Measurements from ENCODE around the gene GARNL3. TPM values are rescaled to one million over a fixed set of nuclear protein-coding genes. Genes with fewer than 3 reads are reported as not detected.
A peak's percentile ranks its signal among the peaks of the same experiment; 100 is the strongest.

The GARNL3 gene
- total and polyA plus RNA-seq, 2 of the 13 experiments (the other 11 are each of a cell fraction or from before 2014, with no cell fraction given) = 3.9 to 11.0 TPM

DNA sequence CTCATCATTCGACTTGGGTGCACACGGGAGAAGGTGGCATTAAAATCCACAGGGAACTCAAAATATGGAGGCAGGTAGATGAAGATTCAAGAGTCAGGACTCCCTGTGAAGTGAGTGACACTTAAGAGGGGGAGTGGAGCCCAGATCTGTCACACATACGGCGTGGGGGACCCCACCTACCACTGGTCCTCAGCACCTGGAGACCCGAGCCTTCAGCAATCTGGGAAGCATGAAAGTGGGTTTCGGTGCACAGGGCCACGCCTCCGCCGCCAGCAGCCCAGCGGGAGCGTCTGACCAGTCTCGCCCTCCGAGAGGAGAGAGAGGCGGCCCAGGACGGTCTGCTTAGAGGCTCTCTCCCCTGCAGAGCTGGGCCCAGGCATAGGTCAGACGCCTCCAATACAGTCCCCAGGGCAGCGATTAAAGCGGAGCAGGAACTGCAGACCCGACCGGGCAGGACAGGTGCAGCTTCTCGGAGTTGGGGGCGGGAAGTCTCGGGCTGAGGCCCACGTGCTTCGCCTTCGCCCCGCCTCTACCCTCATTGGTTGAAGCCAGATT lies 131.8 kb downstream of the GARNL3 start (continued):
- no peak for TF ChIP-seq LRRFIP1 (CRISPR knock-in tag; conservative IDR thresholded peaks at IDR 0.05)
- TF ChIP-seq ZNF124 (CRISPR knock-in tag; IDR thresholded peaks at IDR 0.05) = no peak
- TF ChIP-seq BHLHE40 (IDR thresholded peaks at IDR 0.05; ENCODE audit: low read length) = peak; percentile 55
- 0 out of 2 replicates have a peak, but pooled peaks have one; percentile 42 for TF ChIP-seq ZNF792 (CRISPR knock-in tag; IDR thresholded peaks at IDR 0.05)
- TF ChIP-seq, protein P1, sequence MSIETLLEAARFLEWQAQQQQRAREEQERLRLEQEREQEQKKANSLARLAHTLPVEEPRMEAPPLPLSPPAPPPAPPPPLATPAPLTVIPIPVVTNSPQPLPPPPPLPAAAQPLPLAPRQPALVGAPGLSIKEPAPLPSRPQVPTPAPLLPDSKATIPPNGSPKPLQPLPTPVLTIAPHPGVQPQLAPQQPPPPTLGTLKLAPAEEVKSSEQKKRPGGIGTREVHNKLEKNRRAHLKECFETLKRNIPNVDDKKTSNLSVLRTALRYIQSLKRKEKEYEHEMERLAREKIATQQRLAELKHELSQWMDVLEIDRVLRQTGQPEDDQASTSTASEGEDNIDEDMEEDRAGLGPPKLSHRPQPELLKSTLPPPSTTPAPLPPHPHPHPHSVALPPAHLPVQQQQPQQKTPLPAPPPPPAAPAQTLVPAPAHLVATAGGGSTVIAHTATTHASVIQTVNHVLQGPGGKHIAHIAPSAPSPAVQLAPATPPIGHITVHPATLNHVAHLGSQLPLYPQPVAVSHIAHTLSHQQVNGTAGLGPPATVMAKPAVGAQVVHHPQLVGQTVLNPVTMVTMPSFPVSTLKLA (IDR thresholded peaks at IDR 0.05) = peak; percentile 81
- TF ChIP-seq ERF (CRISPR knock-in tag; IDR thresholded peaks at IDR 0.05) = 0 out of 2 replicates have a peak, but pooled peaks have one; percentile 15
- 0 out of 2 replicates have a peak, but pooled peaks have one; percentile 67 for TF ChIP-seq AHR (CRISPR knock-in tag; IDR thresholded peaks at IDR 0.05)
- TF ChIP-seq MEIS2 (CRISPR knock-in tag; IDR thresholded peaks at IDR 0.05) = 0 out of 2 replicates have a peak, but pooled peaks have one; percentile 20
- TF ChIP-seq SOX5 (CRISPR knock-in tag; IDR thresholded peaks at IDR 0.05; ENCODE audit: borderline replicate concordance) = peak; percentile 18; the same call in 1 of the 2 replicates
- TF ChIP-seq ZNF160 (CRISPR knock-in tag; IDR thresholded peaks at IDR 0.05) = 0 out of 2 replicates have a peak, but pooled peaks have one; percentile 60
- no peak for TF ChIP-seq MLLT10 (CRISPR knock-in tag; IDR thresholded peaks at IDR 0.05)
- peak; percentile 83 for TF ChIP-seq ZNF317 (CRISPR knock-in tag; IDR thresholded peaks at IDR 0.05)
- TF ChIP-seq ZGPAT (CRISPR knock-in tag; IDR thresholded peaks at IDR 0.05) = 0 out of 2 replicates have a peak, but pooled peaks have one; percentile 7
- TF ChIP-seq, protein P2, sequence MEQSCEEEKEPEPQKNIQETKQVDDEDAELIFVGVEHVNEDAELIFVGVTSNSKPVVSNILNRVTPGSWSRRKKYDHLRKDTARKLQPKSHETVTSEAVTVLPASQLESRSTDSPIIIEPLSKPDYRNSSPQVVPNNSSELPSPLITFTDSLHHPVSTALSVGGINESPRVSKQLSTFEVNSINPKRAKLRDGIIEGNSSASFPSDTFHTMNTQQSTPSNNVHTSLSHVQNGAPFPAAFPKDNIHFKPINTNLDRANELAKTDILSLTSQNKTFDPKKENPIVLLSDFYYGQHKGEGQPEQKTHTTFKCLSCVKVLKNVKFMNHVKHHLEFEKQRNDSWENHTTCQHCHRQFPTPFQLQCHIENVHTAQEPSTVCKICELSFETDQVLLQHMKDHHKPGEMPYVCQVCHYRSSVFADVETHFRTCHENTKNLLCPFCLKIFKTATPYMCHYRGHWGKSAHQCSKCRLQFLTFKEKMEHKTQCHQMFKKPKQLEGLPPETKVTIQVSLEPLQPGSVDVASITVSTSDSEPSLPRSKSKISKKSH (CRISPR knock-in tag; IDR thresholded peaks at IDR 0.05; ENCODE audit: borderline replicate concordance) = peak; percentile 82; the same call in 1 of the 2 replicates
- TF ChIP-seq ZNF557 (CRISPR knock-in tag; IDR thresholded peaks at IDR 0.05) = 0 out of 2 replicates have a peak, but pooled peaks have one; percentile 50
- TF ChIP-seq TGIF2 (CRISPR knock-in tag; IDR thresholded peaks at IDR 0.05) = peak; percentile 90
- TF ChIP-seq ZNF678 (CRISPR knock-in tag; IDR thresholded peaks at IDR 0.05) = no peak
- 0 out of 2 replicates have a peak, but pooled peaks have one; percentile 48 for TF ChIP-seq ZNF747 (CRISPR knock-in tag; IDR thresholded peaks at IDR 0.05; ENCODE audit: borderline replicate concordance)
- 0 out of 2 replicates have a peak, but pooled peaks have one; percentile 9 for TF ChIP-seq ZSCAN29 (CRISPR knock-in tag; conservative IDR thresholded peaks at IDR 0.05)
- TF ChIP-seq ZNF430 (CRISPR knock-in tag; IDR thresholded peaks at IDR 0.05) = 0 out of 2 replicates have a peak, but pooled peaks have one; percentile 47
- TF ChIP-seq, protein P3, sequence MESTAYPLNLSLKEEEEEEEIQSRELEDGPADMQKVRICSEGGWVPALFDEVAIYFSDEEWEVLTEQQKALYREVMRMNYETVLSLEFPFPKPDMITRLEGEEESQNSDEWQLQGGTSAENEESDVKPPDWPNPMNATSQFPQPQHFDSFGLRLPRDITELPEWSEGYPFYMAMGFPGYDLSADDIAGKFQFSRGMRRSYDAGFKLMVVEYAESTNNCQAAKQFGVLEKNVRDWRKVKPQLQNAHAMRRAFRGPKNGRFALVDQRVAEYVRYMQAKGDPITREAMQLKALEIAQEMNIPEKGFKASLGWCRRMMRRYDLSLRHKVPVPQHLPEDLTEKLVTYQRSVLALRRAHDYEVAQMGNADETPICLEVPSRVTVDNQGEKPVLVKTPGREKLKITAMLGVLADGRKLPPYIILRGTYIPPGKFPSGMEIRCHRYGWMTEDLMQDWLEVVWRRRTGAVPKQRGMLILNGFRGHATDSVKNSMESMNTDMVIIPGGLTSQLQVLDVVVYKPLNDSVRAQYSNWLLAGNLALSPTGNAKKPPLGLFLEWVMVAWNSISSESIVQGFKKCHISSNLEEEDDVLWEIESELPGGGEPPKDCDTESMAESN (CRISPR knock-in tag; conservative IDR thresholded peaks at IDR 0.05) = no peak
- TF ChIP-seq ZNF891 (CRISPR knock-in tag; IDR thresholded peaks at IDR 0.05) = peak; percentile 62; the same call in 1 of the 2 replicates
